ENCODE measurements around the gene HAPSTR1. TPM values are rescaled to one million over a fixed set of nuclear protein-coding genes. Genes with fewer than 3 reads are reported as not detected.
A peak's percentile ranks its signal among the peaks of the same experiment; 100 is the strongest.

HAPSTR1 gene
- total RNA-seq, 4 donors from 2014 or later, result 16.1 to 113 (median 45.9) TPM

- Histone ChIP-seq H3K4me1 (no peaks in the 10 kb centered on the region), H3K9me3 (no peaks in the 10 kb centered on the region), H3K36me3 (no peaks in the 10 kb centered on the region), H3K27me3 (no peaks in the 10 kb centered on the region), H3K4me3 (no peak overlapping the region), H3K27ac (no peak overlapping the region)
- peak; percentile 51 to 72 for DNase-seq
- intact Hi-C loops (cut with DNase I; ENCODE audit: low total_unique reads), result no loop called here
- no peak for TF ChIP-seq POLR2A (IDR thresholded peaks at IDR 0.05)
- TF ChIP-seq, protein P1, sequence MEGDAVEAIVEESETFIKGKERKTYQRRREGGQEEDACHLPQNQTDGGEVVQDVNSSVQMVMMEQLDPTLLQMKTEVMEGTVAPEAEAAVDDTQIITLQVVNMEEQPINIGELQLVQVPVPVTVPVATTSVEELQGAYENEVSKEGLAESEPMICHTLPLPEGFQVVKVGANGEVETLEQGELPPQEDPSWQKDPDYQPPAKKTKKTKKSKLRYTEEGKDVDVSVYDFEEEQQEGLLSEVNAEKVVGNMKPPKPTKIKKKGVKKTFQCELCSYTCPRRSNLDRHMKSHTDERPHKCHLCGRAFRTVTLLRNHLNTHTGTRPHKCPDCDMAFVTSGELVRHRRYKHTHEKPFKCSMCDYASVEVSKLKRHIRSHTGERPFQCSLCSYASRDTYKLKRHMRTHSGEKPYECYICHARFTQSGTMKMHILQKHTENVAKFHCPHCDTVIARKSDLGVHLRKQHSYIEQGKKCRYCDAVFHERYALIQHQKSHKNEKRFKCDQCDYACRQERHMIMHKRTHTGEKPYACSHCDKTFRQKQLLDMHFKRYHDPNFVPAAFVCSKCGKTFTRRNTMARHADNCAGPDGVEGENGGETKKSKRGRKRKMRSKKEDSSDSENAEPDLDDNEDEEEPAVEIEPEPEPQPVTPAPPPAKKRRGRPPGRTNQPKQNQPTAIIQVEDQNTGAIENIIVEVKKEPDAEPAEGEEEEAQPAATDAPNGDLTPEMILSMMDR (IDR thresholded peaks at IDR 0.05), result no peak
These were observed 28.4 kb downstream of the HAPSTR1 start for GRCh38 chr16:9119795-9120194.

DNA sequence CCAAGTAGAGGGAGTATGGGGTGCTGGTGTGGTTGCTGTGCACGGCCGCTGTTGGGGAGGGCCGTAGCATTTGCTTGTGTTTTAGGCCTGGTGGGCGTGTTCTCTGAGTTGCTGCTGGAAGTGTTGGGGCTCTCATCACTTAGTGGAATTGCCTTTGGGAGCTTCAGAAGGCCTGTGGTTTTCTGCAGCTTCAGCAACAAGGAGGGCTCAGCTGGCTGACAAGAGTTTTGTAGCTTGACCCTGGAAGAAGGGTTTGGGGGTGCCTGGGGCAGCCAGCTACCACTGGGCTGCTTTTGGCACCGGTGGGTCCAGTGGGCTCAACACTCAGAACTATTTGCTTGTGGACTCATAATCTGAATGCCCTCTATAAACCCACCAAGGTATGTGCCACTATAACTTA lies 30.9 kb downstream of the HAPSTR1 start:
- no peak for DNase-seq
- H3K9me3 ChIP-seq, result no peaks in the 10 kb centered on the region
- intact Hi-C loops (cut with DNase I; ENCODE audit: low total_unique reads), result no loop called here
- no peaks in the 10 kb centered on the region for H3K27me3 ChIP-seq
- H3K27ac ChIP-seq, result no peak overlapping the region
- no peaks in the 10 kb centered on the region for H3K4me1 ChIP-seq
- no peaks in the 10 kb centered on the region for H3K36me3 ChIP-seq
- H3K4me3 ChIP-seq, result no peak overlapping the region
- TF ChIP-seq, protein P1 (IDR thresholded peaks at IDR 0.05), result no peak
- TF ChIP-seq POLR2A (IDR thresholded peaks at IDR 0.05), result no peak

DNA sequence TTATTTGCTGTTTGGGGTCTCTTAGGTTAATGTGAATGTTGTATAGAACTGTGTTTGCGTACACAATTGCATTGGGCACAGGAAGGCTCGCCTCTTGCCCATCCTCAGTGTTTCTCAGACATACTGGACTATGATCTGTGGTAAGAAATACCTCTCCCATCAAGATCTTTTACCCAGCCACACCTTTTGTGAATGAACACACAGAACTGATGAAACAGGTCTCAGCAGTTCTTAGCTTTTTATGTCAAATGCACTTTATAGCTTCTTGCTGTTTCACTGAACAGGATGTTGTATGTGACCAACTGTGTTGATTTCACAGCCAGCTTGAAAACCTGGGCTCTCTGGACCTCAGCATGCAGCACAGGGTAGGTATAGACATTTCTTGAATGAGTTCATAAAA lies 31.5 kb downstream of the HAPSTR1 start:
- H3K27me3 ChIP-seq, result no peaks in the 10 kb centered on the region
- H3K36me3 ChIP-seq, result no peaks in the 10 kb centered on the region
- H3K4me1 ChIP-seq, result no peaks in the 10 kb centered on the region
- H3K4me3 ChIP-seq, result no peak overlapping the region
- intact Hi-C loops (cut with DNase I; ENCODE audit: low total_unique reads), result no loop called here
- no peak overlapping the region for H3K27ac ChIP-seq
- DNase-seq, result no peak
- TF ChIP-seq POLR2A (IDR thresholded peaks at IDR 0.05), result no peak
- TF ChIP-seq, protein P1 (IDR thresholded peaks at IDR 0.05), result no peak
- H3K9me3 ChIP-seq, result no peaks in the 10 kb centered on the region

GRCh38 chr16:9123401-9123800 lies 32.0 kb downstream of the HAPSTR1 start:
- no peaks in the 10 kb centered on the region for H3K9me3 ChIP-seq
- H3K4me3 ChIP-seq, result no peak overlapping the region
- no peaks in the 10 kb centered on the region for H3K4me1 ChIP-seq
- intact Hi-C loops (cut with DNase I; ENCODE audit: low total_unique reads), result no loop called here
- TF ChIP-seq, protein P1 (IDR thresholded peaks at IDR 0.05), result no peak
- TF ChIP-seq POLR2A (IDR thresholded peaks at IDR 0.05), result no peak
- no peak overlapping the region for H3K27ac ChIP-seq
- no peak for DNase-seq
- H3K36me3 ChIP-seq, result no peaks in the 10 kb centered on the region
- H3K27me3 ChIP-seq, result no peaks in the 10 kb centered on the region

- no peak for DNase-seq
- Histone ChIP-seq H3K9me3 (no peaks in the 10 kb centered on the region), H3K27me3 (no peaks in the 10 kb centered on the region), H3K27ac (no peak overlapping the region), H3K36me3 (no peaks in the 10 kb centered on the region), H3K4me1 (no peaks in the 10 kb centered on the region), H3K4me3 (no peak overlapping the region)
- TF ChIP-seq POLR2A (IDR thresholded peaks at IDR 0.05), result no peak
- TF ChIP-seq, protein P1 (IDR thresholded peaks at IDR 0.05), result no peak
- intact Hi-C loops (cut with DNase I; ENCODE audit: low total_unique reads), result no loop called here
These were observed 32.4 kb downstream of the HAPSTR1 start for GRCh38 chr16:9123871-9124270.
